Endothelial cell (in vitro differentiated cells): ENCODE data around the gene GBF1. TPM values are rescaled to one million over a fixed set of nuclear protein-coding genes. Genes with fewer than 3 reads are reported as not detected.

Experiments
- DNase-seq: peaks from one replicate; pipeline ENCODE4 v3.0.0; 2021; ENCODE audit warnings: low spot score
- H3K27ac Mint-ChIP-seq: one replicate; pipeline ENCODE4 v1.8.0; 2021; ENCODE audit warnings: mixed read lengths, inconsistent platforms; ENCODE audit not compliant: unreplicated experiment
- H3K27me3 Mint-ChIP-seq: one replicate; pipeline ENCODE4 v1.8.0; 2021; ENCODE audit warnings: mild to moderate bottlenecking, moderate library complexity, mixed read lengths, inconsistent platforms; ENCODE audit not compliant: unreplicated experiment
- H3K36me3 Mint-ChIP-seq: one replicate; pipeline ENCODE4 v1.8.0; 2021; ENCODE audit warnings: mild to moderate bottlenecking, low read depth, mixed read lengths, inconsistent platforms; ENCODE audit not compliant: unreplicated experiment
- H3K4me1 Mint-ChIP-seq: one replicate; pipeline ENCODE4 v1.8.0; 2021; ENCODE audit warnings: mild to moderate bottlenecking, mixed read lengths, inconsistent platforms; ENCODE audit not compliant: unreplicated experiment
- H3K4me3 Mint-ChIP-seq: one replicate; pipeline ENCODE4 v1.8.0; 2021; ENCODE audit warnings: mild to moderate bottlenecking, mixed read lengths, inconsistent platforms; ENCODE audit not compliant: unreplicated experiment
- H3K9me3 Mint-ChIP-seq: one replicate; pipeline ENCODE4 v1.8.0; 2021; ENCODE audit warnings: mixed read lengths, inconsistent platforms; ENCODE audit not compliant: unreplicated experiment
- CTCF ChIP-seq: fragments of 200-600 bp; sonication (generic); IDR thresholded peaks from one replicate; pipeline ENCODE4 v1.5.0; 2021; ENCODE audit warnings: antibody characterized with exemption; ENCODE audit not compliant: unreplicated experiment
- total RNA-seq: library from RNA; stranded (reverse); fragmentation: NEBNext Ultra II Directional; extraction: Animal tissue kit (Norgen Biotek cat#: 25700); gene quantifications from one replicate; pipeline ENCODE4 v1.2.1, GENCODE V29; 2021; ENCODE audit not compliant: unreplicated experiment

The GBF1 gene
- total RNA-seq, 1 donor from 2014 or later: 45.1 TPM

GRCh38 chr10:102233997-102234396 lies 11.3 kb upstream of the GBF1 start:
- no peak for DNase-seq
- no peaks in the 10 kb centered on the region for H3K9me3 Mint-ChIP-seq
- peaks cover 5% of the 10 kb centered on the region for H3K36me3 Mint-ChIP-seq
- H3K27ac Mint-ChIP-seq: no peak overlapping the region
- no peak overlapping the region for H3K4me3 Mint-ChIP-seq
- no peaks in the 10 kb centered on the region for H3K4me1 Mint-ChIP-seq
- TF ChIP-seq CTCF: no peak
- H3K27me3 Mint-ChIP-seq: peaks cover 24% of the 10 kb centered on the region

GRCh38 chr10:102234888-102235597 lies 10.3 kb upstream of the GBF1 start:
- peaks cover 5% of the 10 kb centered on the region for H3K4me1 Mint-ChIP-seq
- no peak overlapping the region for H3K4me3 Mint-ChIP-seq
- no peak for TF ChIP-seq CTCF
- no peak overlapping the region for H3K27ac Mint-ChIP-seq
- no peak for DNase-seq
- no peaks in the 10 kb centered on the region for H3K36me3 Mint-ChIP-seq
- H3K9me3 Mint-ChIP-seq: no peaks in the 10 kb centered on the region
- peaks cover 17% of the 10 kb centered on the region for H3K27me3 Mint-ChIP-seq

- H3K36me3 Mint-ChIP-seq: no peaks in the 10 kb centered on the region
- no peaks in the 10 kb centered on the region for H3K9me3 Mint-ChIP-seq
- H3K27ac Mint-ChIP-seq: no peak overlapping the region
- peaks cover 10% of the 10 kb centered on the region for H3K4me1 Mint-ChIP-seq
- DNase-seq: no peak
- H3K27me3 Mint-ChIP-seq: peaks cover 22% of the 10 kb centered on the region
- H3K4me3 Mint-ChIP-seq: no peak overlapping the region
- TF ChIP-seq CTCF: no peak
Observed at GRCh38 chr10:102235598-102235920, 9.8 kb upstream of the GBF1 start.

GRCh38 chr10:102236006-102236405 lies 9.3 kb upstream of the GBF1 start:
- Mint-ChIP-seq H3K27me3 (peaks cover 25% of the 10 kb centered on the region), H3K4me1 (peaks cover 12% of the 10 kb centered on the region), H3K36me3 (no peaks in the 10 kb centered on the region), H3K4me3 (no peak overlapping the region), H3K27ac (no peak overlapping the region), H3K9me3 (no peaks in the 10 kb centered on the region)
- no peak for DNase-seq
- no peak for TF ChIP-seq CTCF

GRCh38 chr10:102237711-102238252 lies 7.5 kb upstream of the GBF1 start:
- Mint-ChIP-seq H3K27me3 (peaks cover 26% of the 10 kb centered on the region), H3K27ac (no peak overlapping the region), H3K9me3 (no peaks in the 10 kb centered on the region)

More at GRCh38 chr10:102237711-102238252, 7.5 kb upstream of the GBF1 start:
- TF ChIP-seq CTCF: no peak
- no peak for DNase-seq
- Mint-ChIP-seq H3K4me1 (peaks cover 16% of the 10 kb centered on the region), H3K36me3 (peaks cover 4% of the 10 kb centered on the region), H3K4me3 (no peak overlapping the region)
